Fibroblast of peridontal ligament (primary cell): ENCODE data around the gene DOCK4.

Experiments used
- DNase-seq: peaks from one replicate; pipeline ENCODE4 v3.0.0-alpha.2; 2010; ENCODE audit errors: extremely low read depth

Gene DOCK4

DNA sequence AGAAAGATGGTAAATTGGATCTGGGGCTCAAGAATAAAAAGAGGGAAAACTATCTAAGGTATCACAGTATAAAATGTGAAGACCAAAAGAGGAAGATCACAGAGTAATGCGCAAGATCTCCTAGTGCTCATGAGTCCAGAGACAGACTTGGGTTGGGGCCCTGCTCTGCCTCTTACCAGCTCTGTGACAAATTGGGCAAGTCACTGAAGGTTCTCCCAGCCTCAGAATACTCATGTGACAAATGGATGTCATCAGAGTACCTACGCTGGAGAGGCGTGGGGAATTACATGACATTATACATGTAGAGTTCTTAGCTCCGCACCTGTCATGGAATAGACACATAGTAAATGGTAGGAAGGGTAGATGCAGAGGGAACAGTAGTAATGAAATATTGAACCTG lies 124.4 kb downstream of the DOCK4 start:
- no peak for DNase-seq

DNA sequence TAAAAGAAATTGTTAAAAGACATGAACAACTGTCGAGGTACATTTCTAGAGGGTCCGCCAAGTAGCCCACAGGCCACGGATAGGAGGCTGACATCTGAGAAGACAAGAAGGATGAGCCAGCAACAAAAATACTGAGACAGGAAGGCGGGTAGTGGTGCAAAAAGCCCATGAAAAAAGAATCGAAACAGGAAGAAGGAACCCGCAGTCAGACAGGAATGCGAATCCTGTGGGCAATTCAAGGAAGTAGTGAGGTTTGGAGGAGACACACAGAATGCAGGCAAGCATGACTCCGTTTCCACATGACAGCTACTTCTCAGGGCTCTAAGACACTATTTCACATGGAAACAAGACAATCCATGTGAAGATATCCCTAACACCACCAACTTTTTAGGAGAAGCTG lies 125.2 kb downstream of the DOCK4 start:
- DNase-seq = no peak

DNA sequence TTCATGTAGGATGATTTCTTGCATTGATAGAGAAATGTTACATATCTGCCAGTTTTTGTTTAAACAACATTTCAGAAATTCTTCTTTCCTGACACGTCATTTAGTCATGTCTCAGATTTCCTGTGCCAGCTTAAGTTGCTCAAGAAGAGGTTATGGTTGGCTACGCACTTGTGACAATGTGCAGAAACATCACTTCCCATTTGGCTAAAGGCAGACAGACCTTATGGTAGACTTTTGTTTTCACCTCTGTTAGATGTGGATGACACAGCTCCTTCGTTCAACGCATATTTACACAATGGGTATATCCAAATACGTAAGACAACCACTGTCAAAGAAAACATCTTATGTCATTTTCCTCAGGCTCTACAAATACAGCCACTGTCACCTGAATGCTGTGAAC lies 125.8 kb downstream of the DOCK4 start:
- DNase-seq = peak; percentile 96

DNA sequence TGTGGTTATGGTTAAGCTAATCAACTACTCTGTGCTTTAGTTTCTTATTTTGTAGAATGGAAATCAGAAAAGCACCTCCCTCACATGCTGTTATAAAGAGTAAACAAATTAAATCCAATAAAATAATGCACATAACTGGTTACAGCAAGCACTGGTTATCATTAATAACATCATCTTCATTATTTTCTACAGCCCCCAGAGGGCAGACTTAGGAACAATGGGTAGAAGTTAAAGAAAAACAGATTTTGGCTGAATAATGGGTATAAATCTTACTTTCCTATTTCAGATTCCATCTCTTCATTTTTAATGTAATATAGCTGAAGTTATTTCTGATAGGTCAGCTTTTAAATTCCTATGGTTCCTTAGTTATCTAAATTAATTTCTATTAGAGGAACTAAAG lies 126.5 kb downstream of the DOCK4 start:
- DNase-seq = no peak

DNA sequence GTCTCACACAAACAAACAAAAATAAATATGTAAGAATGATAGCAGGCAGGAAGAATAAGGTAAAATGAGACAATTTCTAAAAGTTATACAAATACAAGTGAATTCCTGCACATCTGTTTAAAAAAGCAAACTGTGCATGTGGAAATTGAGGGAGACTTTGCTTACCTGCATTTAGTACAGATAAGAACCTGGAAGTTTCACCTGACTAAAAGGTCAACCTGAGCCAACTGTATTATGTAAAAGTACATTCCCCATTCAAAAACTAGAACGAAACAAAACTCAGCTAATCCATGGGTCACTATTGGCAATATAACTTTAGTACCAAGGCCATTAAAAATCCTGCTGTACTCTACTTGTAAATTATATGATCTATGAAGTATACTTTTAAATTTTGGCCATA lies 127.1 kb downstream of the DOCK4 start:
- no peak for DNase-seq

DNA sequence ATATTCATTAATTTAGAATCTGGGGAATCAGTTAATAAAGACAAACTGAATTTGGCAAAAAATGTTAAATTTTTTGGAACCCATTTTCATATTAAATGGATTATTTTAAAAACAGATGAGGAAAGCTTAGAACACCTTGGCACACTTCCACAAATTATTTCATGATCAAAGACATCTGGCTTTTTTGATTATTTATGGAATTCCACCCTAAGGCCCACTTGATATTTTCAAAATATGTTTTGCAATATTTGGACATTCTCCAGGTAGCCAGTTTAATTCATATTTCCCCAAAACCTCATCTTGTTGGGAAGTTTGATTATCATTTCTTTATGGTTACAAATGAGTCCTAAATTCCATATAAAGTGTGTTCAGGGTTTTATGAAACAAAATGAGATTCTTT lies 129.9 kb downstream of the DOCK4 start:
- DNase-seq = peak; percentile 61

DNA sequence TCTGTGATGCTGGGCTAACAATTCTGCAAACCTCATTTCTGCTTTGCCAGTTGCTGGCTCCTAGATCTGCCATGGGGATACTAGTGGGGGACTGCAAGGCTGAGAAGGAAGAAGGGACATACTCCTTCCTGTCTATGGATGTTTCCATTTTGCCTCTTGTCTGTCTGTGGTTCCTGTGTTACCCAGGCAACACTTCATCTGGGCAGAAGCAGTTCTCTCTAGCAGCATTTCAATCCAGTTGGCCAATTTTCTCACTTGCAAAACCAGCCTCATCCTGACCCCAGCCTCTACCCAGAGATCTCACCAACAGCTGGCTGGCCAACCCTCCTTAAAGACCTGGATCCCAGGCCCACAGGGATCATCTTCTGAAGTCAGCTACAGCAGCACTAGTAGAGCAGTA lies 131.7 kb downstream of the DOCK4 start:
- no peak for DNase-seq

DNA sequence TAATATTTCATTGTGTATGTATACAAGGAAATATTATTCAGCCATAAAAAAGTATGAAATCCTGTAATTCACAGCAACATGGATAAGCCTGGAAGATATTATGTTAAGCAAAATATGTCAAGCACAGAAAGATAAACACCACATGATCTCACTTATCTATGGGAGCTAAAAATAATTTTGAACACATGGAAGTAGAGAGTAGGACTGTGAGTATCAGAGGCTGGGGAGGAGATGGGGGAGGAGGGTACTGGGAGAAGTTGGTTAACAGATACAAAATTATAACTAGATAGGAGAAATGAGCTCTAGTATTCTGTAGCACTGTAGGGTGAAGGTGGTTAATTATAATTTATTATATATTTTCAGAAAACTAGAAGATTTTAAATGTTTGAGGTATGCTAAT lies 132.7 kb downstream of the DOCK4 start:
- DNase-seq = no peak

DNA sequence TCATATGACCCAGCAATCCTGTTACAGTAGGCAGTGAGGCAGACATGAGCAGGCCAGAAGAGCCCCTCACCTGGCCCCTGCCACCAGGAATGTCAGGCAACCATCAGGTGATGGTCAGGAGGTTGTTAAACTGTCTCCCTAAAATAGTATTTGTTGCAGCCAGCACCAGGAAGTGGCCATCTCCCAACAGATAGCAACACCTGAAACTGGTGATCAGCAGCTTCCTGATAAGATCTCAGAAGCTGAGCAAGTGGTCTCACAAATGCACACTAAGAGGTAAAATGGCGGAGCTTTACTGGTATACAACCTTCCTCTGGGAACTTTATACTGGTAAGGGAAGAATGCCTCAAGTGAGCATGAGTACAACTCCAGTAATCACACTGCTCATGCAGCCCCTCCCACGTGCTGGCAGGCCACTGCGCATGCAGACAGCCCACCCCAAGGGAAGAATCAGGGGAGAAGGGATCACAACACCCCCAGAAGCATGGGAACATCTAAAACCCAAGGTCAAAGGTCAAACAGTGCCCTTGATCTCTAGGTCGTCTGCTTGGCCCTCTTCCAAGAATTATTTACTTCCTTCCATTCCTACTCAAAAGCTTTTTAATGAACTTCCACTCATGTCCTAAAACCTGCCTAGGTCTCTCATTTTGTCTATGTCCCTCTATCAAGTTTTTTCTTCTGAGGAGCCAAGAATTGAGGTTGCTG lies 133.5 kb downstream of the DOCK4 start:
- no peak for DNase-seq

DNA sequence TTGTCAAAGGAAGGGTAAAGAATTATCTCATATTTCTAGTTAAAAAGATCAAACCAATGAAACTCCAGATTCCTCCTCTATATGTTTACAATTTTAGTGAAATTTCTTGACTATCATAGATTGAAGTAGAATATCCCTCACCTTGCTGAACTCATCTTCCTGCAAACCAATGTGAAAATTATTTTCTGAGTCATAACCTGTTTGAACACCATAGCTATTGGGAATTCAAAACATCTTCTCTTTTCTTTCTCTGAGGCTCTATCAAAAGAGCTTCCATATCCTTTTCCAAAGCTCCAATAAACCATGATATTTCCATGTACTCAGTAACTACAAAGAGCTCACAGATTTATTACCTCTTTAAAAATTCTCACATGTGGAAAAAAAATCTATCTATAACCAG lies 134.3 kb downstream of the DOCK4 start:
- no peak for DNase-seq

DNA sequence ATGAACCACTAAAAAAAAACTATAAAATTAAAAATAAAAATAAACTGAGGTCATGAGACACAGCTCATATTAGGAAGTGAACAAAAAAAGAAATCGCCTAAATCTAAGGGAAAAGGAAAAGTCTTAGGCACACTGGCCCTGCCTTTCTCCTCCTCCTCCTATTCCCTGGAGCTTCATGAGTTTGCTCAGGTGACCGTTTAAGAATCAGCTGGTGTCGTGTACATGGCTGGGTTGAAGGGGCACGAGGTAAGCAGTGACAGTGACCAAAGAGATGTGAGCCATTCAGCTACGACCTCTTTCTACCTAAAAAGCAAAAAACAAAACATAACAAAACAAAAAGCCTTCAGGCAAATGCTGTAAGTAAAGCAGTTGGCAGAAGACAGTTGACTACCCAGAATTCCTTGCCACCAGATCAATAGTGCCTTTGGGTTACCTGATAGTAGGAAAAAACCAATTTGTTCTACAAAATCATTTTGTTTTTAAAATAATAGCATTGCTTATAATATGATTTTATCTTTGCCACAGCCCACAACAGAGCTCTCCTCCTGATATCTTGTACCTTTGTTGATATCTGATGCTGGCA lies 135.4 kb downstream of the DOCK4 start:
- no peak for DNase-seq

DNA sequence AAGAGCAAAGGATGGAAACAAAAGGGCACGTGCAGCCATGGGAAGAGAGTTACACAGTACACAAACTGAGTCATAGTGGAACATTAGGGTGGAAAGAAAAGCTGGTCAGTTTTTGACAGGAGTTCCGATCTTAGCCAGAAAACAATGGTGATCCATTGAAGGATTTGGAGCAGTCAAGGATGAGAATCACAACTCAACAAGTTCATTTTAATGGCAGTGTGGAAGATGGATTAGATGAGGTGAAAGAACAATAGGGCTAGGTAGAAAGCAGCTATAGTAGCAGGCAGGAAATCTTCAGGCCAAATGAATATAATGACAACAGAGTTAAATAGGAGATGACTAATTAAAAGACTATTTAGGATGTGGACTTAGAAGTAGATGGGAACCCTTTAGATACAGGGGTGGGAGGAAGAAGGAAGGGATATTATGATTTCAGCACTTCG lies 136.3 kb downstream of the DOCK4 start:
- no peak for DNase-seq

DNA sequence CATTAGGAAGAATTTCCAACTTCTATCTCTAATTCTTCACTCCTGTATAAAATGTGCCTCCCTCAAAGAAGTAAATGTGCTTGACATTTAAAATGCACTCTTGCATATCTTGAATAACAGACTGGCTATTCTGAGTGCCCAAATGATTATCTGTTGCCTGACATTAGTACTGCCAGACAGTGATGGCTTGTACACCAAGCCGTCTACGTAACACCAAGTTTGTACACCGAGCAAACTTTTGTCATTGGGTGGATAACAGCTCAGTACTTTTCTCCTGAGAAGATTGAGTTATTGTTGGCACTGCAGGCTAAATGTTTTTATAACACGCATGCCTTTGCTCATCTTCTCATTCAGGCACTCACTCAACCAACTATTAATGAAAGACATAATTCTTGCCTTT lies 137.2 kb downstream of the DOCK4 start:
- no peak for DNase-seq

DNA sequence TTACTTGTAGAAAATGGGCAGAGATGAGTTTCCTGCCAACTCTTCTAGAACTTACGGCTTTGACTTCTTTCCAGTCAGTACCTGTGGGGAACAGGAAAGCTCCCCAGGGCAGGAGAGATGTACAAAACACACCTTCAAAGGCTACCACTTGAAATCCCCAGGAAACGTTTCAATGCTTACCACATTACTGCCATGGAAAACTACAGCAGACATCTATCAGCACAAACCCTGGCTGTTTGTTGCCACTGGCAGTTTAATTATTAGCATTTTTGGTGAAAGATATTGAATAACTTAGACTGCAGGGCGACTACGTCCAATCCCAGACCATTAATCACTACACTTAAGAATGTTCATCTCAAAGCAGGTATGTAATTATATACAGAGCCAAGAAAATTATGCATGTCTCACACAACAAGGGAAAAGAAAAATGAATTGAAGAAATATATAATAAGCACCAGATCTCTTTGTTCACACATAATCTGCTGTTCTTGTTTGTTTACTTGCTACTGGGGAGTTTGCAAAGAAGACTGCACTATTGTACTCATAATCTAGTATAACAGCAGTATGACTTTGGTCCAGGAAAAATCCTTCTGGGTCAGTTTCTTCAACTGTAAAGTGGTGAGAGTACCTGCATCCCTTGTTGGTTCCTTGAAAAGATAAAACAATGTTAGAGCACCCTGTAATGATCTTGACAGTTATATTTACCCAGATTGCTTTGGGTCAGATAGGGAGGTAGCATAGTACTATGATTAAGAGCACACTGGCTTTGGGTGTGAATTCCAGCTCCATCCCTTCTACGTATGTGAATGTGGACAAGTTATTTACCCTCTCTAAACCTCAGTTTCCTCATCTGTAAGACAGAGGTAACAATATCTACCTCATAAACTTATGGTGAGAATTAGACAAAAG lies 138.3 kb downstream of the DOCK4 start:
- no peak for DNase-seq

DNA sequence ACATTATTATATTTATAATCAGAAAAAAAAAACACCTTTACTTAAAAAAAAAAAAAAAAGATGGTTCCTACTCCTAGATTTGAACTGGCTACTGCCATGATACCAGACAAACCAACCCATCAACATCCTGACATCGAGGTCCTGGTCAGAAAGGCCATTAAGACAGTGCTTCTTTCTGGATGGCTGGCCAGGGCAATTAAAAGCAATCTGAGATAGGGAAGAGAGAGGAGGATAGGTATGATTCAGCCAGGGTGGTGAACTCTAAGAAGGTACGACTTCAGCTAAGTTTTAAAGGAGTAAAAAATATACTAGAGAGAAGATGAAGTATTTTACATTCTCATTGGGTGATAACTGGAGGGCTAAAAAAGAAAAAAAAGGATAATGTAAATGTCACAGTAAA lies 139.0 kb downstream of the DOCK4 start:
- DNase-seq = no peak

DNA sequence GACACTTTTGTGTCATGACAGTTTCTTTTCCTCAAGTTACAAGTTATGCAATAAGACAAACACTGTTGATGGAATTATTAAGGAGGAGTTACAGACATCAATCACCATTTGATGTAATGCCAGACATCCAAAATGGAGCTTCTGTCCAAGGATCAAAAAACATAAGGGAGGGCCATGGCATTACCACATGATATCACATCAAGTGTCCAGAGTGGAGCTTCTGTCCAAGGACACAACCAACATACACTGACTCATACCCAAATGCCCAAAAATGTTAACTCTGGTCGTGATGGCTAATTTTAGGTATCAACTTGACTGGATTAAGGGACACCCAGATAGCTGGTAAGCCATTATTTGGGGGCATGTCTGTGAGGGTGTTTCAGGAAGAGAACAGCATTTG lies 140.4 kb downstream of the DOCK4 start:
- DNase-seq = no peak

DNA sequence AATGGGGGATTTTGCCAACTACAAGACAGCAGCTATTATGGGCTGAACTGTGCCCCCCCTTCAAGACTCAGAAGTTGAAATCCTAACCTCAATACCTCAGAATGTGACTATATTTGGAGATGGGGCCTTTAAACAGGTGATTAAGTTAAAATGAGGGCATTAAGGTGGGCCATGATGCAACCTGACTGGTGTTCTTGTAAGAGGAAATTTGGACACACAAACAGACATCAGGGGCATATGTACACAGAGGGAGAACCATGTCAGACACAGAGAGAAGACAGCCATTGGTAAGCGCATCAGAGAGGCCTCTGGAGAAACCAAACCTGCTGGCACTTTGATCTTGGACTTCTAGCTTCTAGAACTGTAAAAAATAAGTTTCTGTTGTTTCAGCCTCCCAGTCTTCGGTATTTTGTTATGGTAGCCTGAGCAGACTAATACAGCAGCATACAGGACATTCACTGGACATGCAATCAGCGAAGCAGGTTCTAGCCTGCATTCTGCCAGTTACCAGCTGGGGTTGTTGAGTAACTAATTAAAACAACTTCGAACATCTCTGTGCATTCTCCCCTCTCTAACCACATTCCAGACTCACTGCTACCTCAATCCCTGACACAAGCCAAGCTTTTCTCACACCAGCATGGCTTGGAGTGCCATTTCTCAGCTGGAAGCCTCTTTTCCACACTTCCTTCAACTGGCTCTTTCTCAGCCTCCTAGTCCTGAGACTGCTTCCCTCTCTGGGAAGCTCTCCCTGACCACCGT lies 141.4 kb downstream of the DOCK4 start:
- no peak for DNase-seq

DNA sequence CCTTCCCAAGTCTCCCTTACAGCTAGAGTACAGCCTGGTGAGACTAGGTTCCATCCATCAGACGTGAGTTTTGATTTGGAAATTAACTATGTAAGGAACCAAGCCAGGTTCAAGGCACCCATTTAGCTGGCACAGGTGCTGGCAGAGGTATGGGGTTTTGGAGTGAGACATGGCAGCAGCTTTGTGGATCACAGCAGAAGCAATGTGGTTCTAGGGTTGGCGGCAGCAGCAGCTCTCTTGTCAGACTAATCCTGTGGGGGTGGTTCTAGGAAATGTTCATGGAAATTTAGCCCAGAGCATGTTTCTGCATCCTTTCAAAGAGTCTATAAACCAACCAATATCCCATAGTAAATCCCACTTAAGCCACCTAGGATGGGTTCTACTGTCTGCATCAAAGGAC lies 142.2 kb downstream of the DOCK4 start:
- no peak for DNase-seq

DNA sequence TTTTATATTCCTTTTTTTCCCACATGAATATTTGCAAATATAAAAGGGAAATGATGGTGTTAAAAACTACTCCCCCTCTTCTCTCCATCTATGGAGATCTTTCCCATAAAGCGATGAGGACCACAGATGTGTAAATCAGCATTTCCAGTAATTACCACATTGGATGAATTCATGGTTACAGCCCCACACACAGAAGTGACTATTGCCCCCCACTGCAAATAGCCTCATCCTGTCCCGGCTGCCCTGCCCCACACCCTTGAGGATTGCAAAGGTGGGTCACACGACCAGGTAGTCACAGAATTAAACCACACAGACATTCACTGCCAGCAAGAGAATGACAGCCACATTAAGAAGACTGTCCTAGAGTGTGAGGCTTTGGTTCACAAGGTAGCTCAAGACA lies 145.1 kb downstream of the DOCK4 start:
- no peak for DNase-seq

DNA sequence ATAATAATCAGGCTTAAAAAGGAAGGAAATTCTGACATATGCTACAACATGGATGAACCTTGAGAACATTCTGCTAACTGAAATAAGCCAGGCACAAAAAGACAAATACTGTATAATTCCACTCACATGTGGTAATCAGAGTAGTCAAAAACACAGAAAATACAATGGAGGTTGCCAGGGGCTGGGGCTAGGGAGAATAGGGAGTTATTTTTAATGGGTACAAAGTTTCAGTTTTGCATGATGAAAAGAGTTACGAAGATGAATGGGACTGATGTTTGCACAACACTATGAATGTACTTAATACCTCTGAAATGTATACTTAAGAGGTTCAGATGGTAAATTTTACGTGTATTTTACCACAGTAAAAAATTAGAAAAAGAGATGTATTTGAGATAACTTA lies 145.6 kb downstream of the DOCK4 start:
- no peak for DNase-seq

DNA sequence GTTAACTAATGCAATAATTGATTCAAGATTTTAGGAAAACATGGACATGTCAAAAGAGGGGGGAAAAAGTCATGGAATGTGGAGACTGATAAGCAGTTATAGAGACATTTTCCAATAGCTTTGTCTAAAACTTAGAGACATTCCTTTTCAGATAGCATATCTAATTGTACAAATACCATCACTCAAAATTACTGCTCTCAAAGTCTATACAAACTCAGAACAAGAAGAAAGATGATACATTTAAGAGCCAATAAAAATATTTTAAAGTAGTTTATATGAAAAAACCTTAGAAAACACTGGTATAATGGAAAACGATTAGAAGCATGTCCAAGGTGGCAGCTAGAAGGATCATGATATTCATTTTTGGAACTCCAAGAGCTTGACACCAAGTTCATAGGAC lies 146.5 kb downstream of the DOCK4 start:
- DNase-seq = no peak

DNA sequence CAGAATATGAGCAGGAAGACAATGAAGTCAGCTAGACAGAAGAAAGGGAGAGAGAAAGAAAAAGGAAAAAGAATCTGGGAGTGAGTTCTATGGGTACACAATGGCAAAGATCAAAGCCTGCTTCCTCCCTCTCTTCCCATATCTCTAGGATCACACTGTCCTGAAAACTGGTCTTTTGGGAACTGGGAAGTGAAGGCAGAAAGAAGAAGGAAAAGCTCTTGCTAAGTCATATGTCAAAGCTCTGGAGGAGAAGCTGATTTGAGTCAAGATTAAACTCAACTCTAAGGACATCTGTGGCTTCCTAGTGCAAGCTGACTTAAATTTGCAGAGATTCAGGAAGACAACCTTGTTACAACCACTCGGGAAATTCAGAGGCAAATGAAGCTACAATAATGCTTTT lies 147.5 kb downstream of the DOCK4 start:
- no peak for DNase-seq
